ENCODE measurements around the gene PTPRU. TPM values are rescaled to one million over a fixed set of nuclear protein-coding genes. Genes with fewer than 3 reads are reported as not detected.

The PTPRU gene
- total and polyA plus RNA-seq, 4 donors, result 1.6 to 15.1 (median 6.0) TPM

DNA sequence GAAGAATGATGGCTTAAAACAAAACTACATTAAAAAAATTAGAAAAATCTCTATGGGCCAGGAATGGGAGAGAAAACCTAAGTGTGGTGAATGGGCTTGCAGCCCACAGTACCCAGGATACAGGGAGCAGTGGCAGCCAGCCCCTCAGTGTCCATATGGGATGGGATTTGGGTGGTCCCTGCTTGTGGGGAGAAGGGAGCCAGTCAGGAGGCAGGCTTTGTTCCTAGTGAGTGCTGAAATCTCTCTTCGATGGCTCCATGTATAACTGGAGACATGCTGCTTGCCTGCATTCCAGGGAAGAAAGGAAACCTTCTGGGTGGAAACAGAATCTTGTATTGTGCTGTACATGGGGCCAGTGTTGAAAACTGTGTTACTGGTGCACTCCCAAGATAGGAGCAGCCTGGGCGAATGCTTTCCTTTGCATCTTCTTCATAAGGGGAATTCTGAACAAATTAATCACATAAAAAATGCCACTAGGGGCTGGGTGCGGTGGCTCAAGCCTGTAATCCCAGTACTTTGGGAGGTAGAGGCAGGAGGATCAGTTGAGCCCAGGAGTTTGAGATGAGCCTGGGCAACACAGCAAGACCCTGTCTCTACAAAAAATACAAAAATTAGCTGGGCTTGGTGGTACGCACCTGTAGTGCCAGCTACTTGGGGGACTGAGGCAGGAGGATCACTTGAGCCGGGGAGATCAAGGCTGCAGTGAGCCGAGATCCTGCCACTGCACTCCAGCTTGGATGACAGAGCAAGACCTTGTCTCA is 36.0 kb downstream of the PTPRU start:
- H3K9ac ChIP-seq (ENCODE audit: low read depth in 1 of 2, low read length in 2 of 2), result no peak overlapping the region
- no peak for DNase-seq (ENCODE audit: low spot score)
- TF ChIP-seq NR2F2 (IDR thresholded peaks at IDR 0.05), result no peak
- TF ChIP-seq, protein P1, sequence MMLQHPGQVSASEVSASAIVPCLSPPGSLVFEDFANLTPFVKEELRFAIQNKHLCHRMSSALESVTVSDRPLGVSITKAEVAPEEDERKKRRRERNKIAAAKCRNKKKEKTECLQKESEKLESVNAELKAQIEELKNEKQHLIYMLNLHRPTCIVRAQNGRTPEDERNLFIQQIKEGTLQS (IDR thresholded peaks at IDR 0.05), result no peak
- no peak for TF ChIP-seq YY1 (IDR thresholded peaks at IDR 0.05)
- peaks cover 0 to 8% (median 1%) of the 10 kb centered on the region in 4 donors for H3K36me3 ChIP-seq (ENCODE audit: control insufficient read depth in 4 of 4, insufficient read depth in 3 of 4, low read depth in 1 of 4, low read length in 3 of 4)
- peaks cover 0 to 3% (median under 1%) of the 10 kb centered on the region in 4 donors for H3K4me1 ChIP-seq (ENCODE audit: control insufficient read depth in 4 of 4, insufficient read depth in 4 of 4, low read length in 3 of 4)
- 89% methylated on average over 6 of the region's 6 CpGs for WGBS
- H3K27me3 ChIP-seq (ENCODE audit: control insufficient read depth in 4 of 4, insufficient read depth in 4 of 4, low read length in 3 of 4), result no peaks in the 10 kb centered on the region
- H3K9me3 ChIP-seq (ENCODE audit: control insufficient read depth in 4 of 4, low read length in 3 of 4), result no peaks in the 10 kb centered on the region
- no peak overlapping the region for H3K4me3 ChIP-seq (ENCODE audit: low read depth in 1 of 3, low read length in 3 of 3)
- no peak overlapping the region for H3K27ac ChIP-seq (ENCODE audit: low read depth in 1 of 2, low read length in 2 of 2)

DNA sequence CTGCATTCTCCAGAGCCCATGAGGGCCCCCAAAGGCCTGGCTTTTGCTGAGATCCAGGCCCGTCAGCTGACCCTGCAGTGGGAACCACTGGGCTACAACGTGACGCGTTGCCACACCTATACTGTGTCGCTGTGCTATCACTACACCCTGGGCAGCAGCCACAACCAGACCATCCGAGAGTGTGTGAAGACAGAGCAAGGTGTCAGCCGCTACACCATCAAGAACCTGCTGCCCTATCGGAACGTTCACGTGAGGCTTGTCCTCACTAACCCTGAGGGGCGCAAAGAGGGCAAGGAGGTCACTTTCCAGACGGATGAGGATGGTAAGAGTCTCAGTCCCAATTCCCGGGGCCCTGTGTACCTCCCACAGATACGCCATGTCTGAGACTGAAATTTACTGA is 39.1 kb downstream of the PTPRU start:
- H3K4me1 ChIP-seq (ENCODE audit: control insufficient read depth in 4 of 4, insufficient read depth in 4 of 4, low read length in 3 of 4), result peaks cover 0 to 3% (median under 1%) of the 10 kb centered on the region in 4 donors
- no peak for DNase-seq (ENCODE audit: low spot score)
- no peak overlapping the region for H3K27ac ChIP-seq (ENCODE audit: low read depth in 1 of 2, low read length in 2 of 2)
- H3K4me3 ChIP-seq (ENCODE audit: low read depth in 1 of 3, low read length in 3 of 3), result no peak overlapping the region
- H3K27me3 ChIP-seq (ENCODE audit: control insufficient read depth in 4 of 4, insufficient read depth in 4 of 4, low read length in 3 of 4), result no peaks in the 10 kb centered on the region
- H3K9ac ChIP-seq (ENCODE audit: low read depth in 1 of 2, low read length in 2 of 2), result no peak overlapping the region
- peaks cover 0 to 26% (median 3%) of the 10 kb centered on the region in 4 donors for H3K36me3 ChIP-seq (ENCODE audit: control insufficient read depth in 4 of 4, insufficient read depth in 3 of 4, low read depth in 1 of 4, low read length in 3 of 4)
- TF ChIP-seq HNF4A (conservative IDR thresholded peaks at IDR 0.05) (no peak), FOXA2 (IDR thresholded peaks at IDR 0.05) (no peak), FOXA1 (IDR thresholded peaks at IDR 0.05) (no peak)
- TF ChIP-seq, protein P2, sequence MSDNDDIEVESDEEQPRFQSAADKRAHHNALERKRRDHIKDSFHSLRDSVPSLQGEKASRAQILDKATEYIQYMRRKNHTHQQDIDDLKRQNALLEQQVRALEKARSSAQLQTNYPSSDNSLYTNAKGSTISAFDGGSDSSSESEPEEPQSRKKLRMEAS (IDR thresholded peaks at IDR 0.05), result no peak
- TF ChIP-seq, protein P1 (IDR thresholded peaks at IDR 0.05), result no peak
- TF ChIP-seq, protein P3, sequence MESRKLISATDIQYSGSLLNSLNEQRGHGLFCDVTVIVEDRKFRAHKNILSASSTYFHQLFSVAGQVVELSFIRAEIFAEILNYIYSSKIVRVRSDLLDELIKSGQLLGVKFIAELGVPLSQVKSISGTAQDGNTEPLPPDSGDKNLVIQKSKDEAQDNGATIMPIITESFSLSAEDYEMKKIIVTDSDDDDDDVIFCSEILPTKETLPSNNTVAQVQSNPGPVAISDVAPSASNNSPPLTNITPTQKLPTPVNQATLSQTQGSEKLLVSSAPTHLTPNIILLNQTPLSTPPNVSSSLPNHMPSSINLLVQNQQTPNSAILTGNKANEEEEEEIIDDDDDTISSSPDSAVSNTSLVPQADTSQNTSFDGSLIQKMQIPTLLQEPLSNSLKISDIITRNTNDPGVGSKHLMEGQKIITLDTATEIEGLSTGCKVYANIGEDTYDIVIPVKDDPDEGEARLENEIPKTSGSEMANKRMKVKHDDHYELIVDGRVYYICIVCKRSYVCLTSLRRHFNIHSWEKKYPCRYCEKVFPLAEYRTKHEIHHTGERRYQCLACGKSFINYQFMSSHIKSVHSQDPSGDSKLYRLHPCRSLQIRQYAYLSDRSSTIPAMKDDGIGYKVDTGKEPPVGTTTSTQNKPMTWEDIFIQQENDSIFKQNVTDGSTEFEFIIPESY (IDR thresholded peaks at IDR 0.05), result no peak
- 95% methylated on average over 14 of the region's 14 CpGs for WGBS
- no peaks in the 10 kb centered on the region for H3K9me3 ChIP-seq (ENCODE audit: control insufficient read depth in 4 of 4, low read length in 3 of 4)

DNA sequence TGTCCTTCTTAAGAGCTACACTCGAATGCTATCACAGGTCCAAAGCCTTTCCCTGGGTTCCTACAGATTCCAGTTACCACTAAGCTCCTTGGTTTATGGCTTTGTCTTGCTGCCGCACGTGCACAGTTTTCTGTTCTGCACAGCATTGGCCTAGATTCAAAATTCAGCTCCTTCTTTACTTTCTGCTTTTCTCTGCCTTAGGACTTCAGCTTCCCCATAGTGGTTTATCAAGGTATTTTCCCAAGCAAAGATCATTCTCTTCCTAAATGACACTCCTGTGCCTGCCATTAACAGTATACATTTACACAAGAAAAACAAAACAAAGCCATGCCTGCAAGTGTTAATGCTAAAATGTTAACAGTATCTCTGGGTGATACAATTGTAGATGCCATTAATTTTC is 41.8 kb downstream of the PTPRU start:
- WGBS, result 91% methylated on average over 3 of the region's 3 CpGs
- H3K9me3 ChIP-seq (ENCODE audit: control insufficient read depth in 4 of 4, low read length in 3 of 4), result no peaks in the 10 kb centered on the region
- no peak overlapping the region for H3K4me3 ChIP-seq (ENCODE audit: low read depth in 1 of 3, low read length in 3 of 3)
- no peak overlapping the region for H3K9ac ChIP-seq (ENCODE audit: low read depth in 1 of 2, low read length in 2 of 2)
- no peak for DNase-seq (ENCODE audit: low spot score)
- no peak for TF ChIP-seq JUND (IDR thresholded peaks at IDR 0.05)
- TF ChIP-seq SP1 (IDR thresholded peaks at IDR 0.05), result no peak
- TF ChIP-seq FOXA2 (IDR thresholded peaks at IDR 0.05), result no peak
- no peak for TF ChIP-seq FOXA1 (IDR thresholded peaks at IDR 0.05)
- TF ChIP-seq HNF4G (IDR thresholded peaks at IDR 0.05), result no peak
- TF ChIP-seq, protein P2 (IDR thresholded peaks at IDR 0.05), result no peak
- TF ChIP-seq, protein P1 (IDR thresholded peaks at IDR 0.05), result no peak
- no peak for TF ChIP-seq EGR1 (IDR thresholded peaks at IDR 0.05; ENCODE audit: low read depth in 2 of 2)
- peaks cover 0 to 26% (median 3%) of the 10 kb centered on the region in 4 donors for H3K36me3 ChIP-seq (ENCODE audit: control insufficient read depth in 4 of 4, insufficient read depth in 3 of 4, low read depth in 1 of 4, low read length in 3 of 4)
- H3K4me1 ChIP-seq (ENCODE audit: control insufficient read depth in 4 of 4, insufficient read depth in 4 of 4, low read length in 3 of 4), result peaks cover 0 to 14% (median 0%) of the 10 kb centered on the region in 4 donors
- H3K27me3 ChIP-seq (ENCODE audit: control insufficient read depth in 4 of 4, insufficient read depth in 4 of 4, low read length in 3 of 4), result no peaks in the 10 kb centered on the region
- H3K27ac ChIP-seq (ENCODE audit: low read depth in 1 of 2, low read length in 2 of 2), result no peak overlapping the region
